ENCODE data around the gene SLTM. TPM values are rescaled to one million over a fixed set of nuclear protein-coding genes. Genes with fewer than 3 reads are reported as not detected.
"Not testable (repeated sequence)": the region's sequence is repeated elsewhere in the genome, so short reads cannot be mapped to it uniquely, and the experiment has no call there.

Gene SLTM
- total RNA-seq, 2 experiments from 2014 or later: 183 to 189 TPM

GRCh38 chr15:58921267-58921790 is 12.2 kb downstream of the SLTM start:
- Mint-ChIP-seq H3K4me1 (ENCODE audit: low read depth) (peaks cover 48% of the 10 kb centered on the region), H3K27ac (no peak overlapping the region)

GRCh38 chr15:58920447-58920846 is 13.0 kb downstream of the SLTM start:
- H3K9me3 ChIP-seq (ENCODE audit: control insufficient read depth in 1 of 2, insufficient read depth in 1 of 2, low read length in 2 of 2); CTCF ChIA-PET; ATAC-seq (ENCODE audit: poor library complexity); H3K4me3 Mint-ChIP-seq; H3K4me3 ChIP-seq (ENCODE audit: low read length); H3K9me3 Mint-ChIP-seq; H3K27ac ChIP-seq (ENCODE audit: low read depth in 1 of 2, low read length in 2 of 2); H3K27me3 ChIP-seq (ENCODE audit: control insufficient read depth in 1 of 2, insufficient read depth in 2 of 2, low read length in 2 of 2); DNase-seq; H3K27me3 Mint-ChIP-seq; H3K27ac Mint-ChIP-seq; intact Hi-C loops (cut with DNase I, micrococcal nuclease): not testable (repeated sequence)
- Mint-ChIP-seq H3K4me1 (ENCODE audit: low read depth) (peaks cover 43% of the 10 kb centered on the region), H3K36me3 (ENCODE audit: low read depth) (peaks cover 62% of the 10 kb centered on the region)
- Histone ChIP-seq H3K4me1 (ENCODE audit: insufficient read depth, low read length) (peaks cover 19% of the 10 kb centered on the region), H3K36me3 (ENCODE audit: insufficient read depth, low read length) (peaks cover 38% of the 10 kb centered on the region)
- POLR2A ChIA-PET: interaction anchor here (2.1 kb wide), 1 partner anchor 11 kb away, joined by 8 read pairs; no protein-coding TSS in a partner anchor

More at GRCh38 chr15:58921267-58921790, 12.2 kb downstream of the SLTM start:
- intact Hi-C loops (cut with DNase I, micrococcal nuclease): no loop called here
- H3K4me3 ChIP-seq (ENCODE audit: low read length): no peak overlapping the region
- no peaks in the 10 kb centered on the region for H3K27me3 ChIP-seq (ENCODE audit: control insufficient read depth in 1 of 2, insufficient read depth in 2 of 2, low read length in 2 of 2)
- no peak for TF ChIP-seq CTCF (IDR thresholded peaks at IDR 0.05)
- H3K9me3 ChIP-seq (ENCODE audit: control insufficient read depth in 1 of 2, insufficient read depth in 1 of 2, low read length in 2 of 2): no peaks in the 10 kb centered on the region
- peaks cover 61% of the 10 kb centered on the region for H3K36me3 Mint-ChIP-seq (ENCODE audit: low read depth)
- H3K36me3 ChIP-seq (ENCODE audit: insufficient read depth, low read length): peaks cover 41% of the 10 kb centered on the region
- ChIA-PET POLR2A (interaction anchor here (2.1 kb wide), 1 partner anchor 11 kb away, joined by 8 read pairs; no protein-coding TSS in a partner anchor), CTCF (interaction anchor here (1.0 kb wide), 1 partner anchor 158 kb away, joined by 3 read pairs; no protein-coding TSS in a partner anchor)
- H3K9me3 Mint-ChIP-seq: no peaks in the 10 kb centered on the region
- H3K4me3 Mint-ChIP-seq: no peak overlapping the region
- DNase-seq (no peak), ATAC-seq (ENCODE audit: poor library complexity) (no peak)
- H3K4me1 ChIP-seq (ENCODE audit: insufficient read depth, low read length): peaks cover 19% of the 10 kb centered on the region
- H3K27me3 Mint-ChIP-seq: no peaks in the 10 kb centered on the region
- no peak overlapping the region for H3K27ac ChIP-seq (ENCODE audit: low read depth in 1 of 2, low read length in 2 of 2)

GRCh38 chr15:58919232-58919631 is 14.2 kb downstream of the SLTM start:
- no peak overlapping the region for H3K4me3 Mint-ChIP-seq
- H3K36me3 Mint-ChIP-seq (ENCODE audit: low read depth): peaks cover 62% of the 10 kb centered on the region
- H3K27me3 Mint-ChIP-seq: no peaks in the 10 kb centered on the region
- intact Hi-C loops (cut with DNase I, micrococcal nuclease): no loop called here
- Histone ChIP-seq H3K36me3 (ENCODE audit: insufficient read depth, low read length) (peaks cover 44% of the 10 kb centered on the region), H3K9me3 (ENCODE audit: control insufficient read depth in 1 of 2, insufficient read depth in 1 of 2, low read length in 2 of 2) (no peaks in the 10 kb centered on the region), H3K27ac (ENCODE audit: low read depth in 1 of 2, low read length in 2 of 2) (no peak overlapping the region), H3K4me1 (ENCODE audit: insufficient read depth, low read length) (peaks cover 16% of the 10 kb centered on the region), H3K27me3 (ENCODE audit: control insufficient read depth in 1 of 2, insufficient read depth in 2 of 2, low read length in 2 of 2) (no peaks in the 10 kb centered on the region), H3K4me3 (ENCODE audit: low read length) (no peak overlapping the region)
- ATAC-seq (ENCODE audit: poor library complexity): no peak
- ChIA-PET CTCF (no interaction called here), POLR2A (no interaction called here)
- DNase-seq: no peak
- no peak for TF ChIP-seq CTCF (IDR thresholded peaks at IDR 0.05)
- H3K4me1 Mint-ChIP-seq (ENCODE audit: low read depth): peaks cover 42% of the 10 kb centered on the region
- no peak overlapping the region for H3K27ac Mint-ChIP-seq
- H3K9me3 Mint-ChIP-seq: no peaks in the 10 kb centered on the region

- H3K4me3 ChIP-seq (ENCODE audit: low read length): no peak overlapping the region
- ATAC-seq (ENCODE audit: poor library complexity) (no peak), DNase-seq (no peak)
- intact Hi-C loops (cut with DNase I, micrococcal nuclease): no loop called here
- POLR2A ChIA-PET: no interaction called here
- no peaks in the 10 kb centered on the region for H3K27me3 ChIP-seq (ENCODE audit: control insufficient read depth in 1 of 2, insufficient read depth in 2 of 2, low read length in 2 of 2)
- TF ChIP-seq CTCF (IDR thresholded peaks at IDR 0.05): no peak
- CTCF ChIA-PET: no interaction called here
- H3K27ac ChIP-seq (ENCODE audit: low read depth in 1 of 2, low read length in 2 of 2): no peak overlapping the region
- Mint-ChIP-seq H3K9me3 (no peaks in the 10 kb centered on the region), H3K4me1 (ENCODE audit: low read depth) (peaks cover 35% of the 10 kb centered on the region), H3K27ac (no peak overlapping the region), H3K36me3 (ENCODE audit: low read depth) (peaks cover 62% of the 10 kb centered on the region), H3K4me3 (no peak overlapping the region), H3K27me3 (no peaks in the 10 kb centered on the region)
- peaks cover 50% of the 10 kb centered on the region for H3K36me3 ChIP-seq (ENCODE audit: insufficient read depth, low read length)
- no peaks in the 10 kb centered on the region for H3K9me3 ChIP-seq (ENCODE audit: control insufficient read depth in 1 of 2, insufficient read depth in 1 of 2, low read length in 2 of 2)
- H3K4me1 ChIP-seq (ENCODE audit: insufficient read depth, low read length): peaks cover 11% of the 10 kb centered on the region
Observed at GRCh38 chr15:58918239-58918638, 15.2 kb downstream of the SLTM start.

- H3K4me1 ChIP-seq (ENCODE audit: insufficient read depth, low read length); intact Hi-C loops (cut with DNase I, micrococcal nuclease); H3K27me3 ChIP-seq (ENCODE audit: control insufficient read depth in 1 of 2, insufficient read depth in 2 of 2, low read length in 2 of 2); H3K27ac Mint-ChIP-seq; H3K4me3 ChIP-seq (ENCODE audit: low read length); ATAC-seq (ENCODE audit: poor library complexity); DNase-seq; H3K9me3 ChIP-seq (ENCODE audit: control insufficient read depth in 1 of 2, insufficient read depth in 1 of 2, low read length in 2 of 2); H3K9me3 Mint-ChIP-seq; POLR2A ChIA-PET; H3K27ac ChIP-seq (ENCODE audit: low read depth in 1 of 2, low read length in 2 of 2); H3K27me3 Mint-ChIP-seq; H3K4me3 Mint-ChIP-seq: not testable (repeated sequence)
- CTCF ChIA-PET: interaction anchor here (0.9 to 1.0 kb wide), 2 partner anchors 18 to 39 kb away, joined by 3 read pairs; no protein-coding TSS in a partner anchor
- H3K36me3 ChIP-seq (ENCODE audit: insufficient read depth, low read length): peaks cover 50% of the 10 kb centered on the region
- H3K36me3 Mint-ChIP-seq (ENCODE audit: low read depth): peaks cover 62% of the 10 kb centered on the region
- H3K4me1 Mint-ChIP-seq (ENCODE audit: low read depth): peaks cover 30% of the 10 kb centered on the region
Observed at GRCh38 chr15:58917613-58918129, 15.8 kb downstream of the SLTM start.

All from CD4-positive, alpha-beta T cell (primary cell).